Caco-2 (cell line): ENCODE results near the gene IL1RAPL1. TPM values are rescaled to one million over a fixed set of nuclear protein-coding genes. Genes with fewer than 3 reads are reported as not detected.

Experiments
- BruUV-seq: library from RNA; stranded (reverse); fragments of 400-500 nt; replicated peaks from 2 replicates; lab custom pipeline; 2021; lab: Mats Ljungman, UMichigan
- CTCF ChIA-PET: fragments of 300-600 bp; sonication (Branson Sonifier 250); formaldehyde crosslinking; loops from one replicate; lab custom pipeline; 2022; ENCODE audit warnings: antibody characterized with exemption; lab: Charles Lee
- POLR2A ChIA-PET: fragments of 300-600 bp; sonication (Branson Sonifier 250); formaldehyde crosslinking; loops from one replicate; lab custom pipeline; 2022; ENCODE audit warnings: antibody characterized with exemption; lab: Charles Lee
- DNase-seq, 2 experiments: peaks; one replicate each; pipeline versions ENCODE4 v3.0.0 to v3.0.0-alpha.2; 2020 to 2022
- H3K27me3 ChIP-seq: replicated peaks from 2 replicates; pipeline ENCODE4 v1.6.0; 2011; ENCODE audit warnings: low read length; ENCODE audit not compliant: control insufficient read depth, insufficient read depth
- H3K36me3 ChIP-seq: 2 replicates; pipeline ENCODE4 v1.5.1; 2011; ENCODE audit warnings: low read length; ENCODE audit not compliant: control insufficient read depth, insufficient read depth
- H3K4me1 ChIP-seq: fragments of 250-450 bp; sonication (Bioruptor Pico); 2 replicates; pipeline ENCODE4 v1.5.1; 2020; ENCODE audit warnings: mild to moderate bottlenecking
- H3K4me3 ChIP-seq: 2 replicates; pipeline ENCODE4 v1.5.1; 2011; ENCODE audit warnings: low read depth, mild to moderate bottlenecking, control low read depth, low read length
- H3K9me3 ChIP-seq: fragments of 250-450 bp; sonication (Bioruptor Pico); 2 replicates; pipeline ENCODE4 v1.5.1; 2020; ENCODE audit warnings: mild to moderate bottlenecking, moderate library complexity
- H3K27ac Mint-ChIP-seq: one replicate; pipeline ENCODE4 v1.8.0; 2022; ENCODE audit warnings: mixed read lengths; ENCODE audit not compliant: unreplicated experiment
- H3K27me3 Mint-ChIP-seq: one replicate; pipeline ENCODE4 v1.8.0; 2022; ENCODE audit warnings: mixed read lengths; ENCODE audit not compliant: insufficient read depth, unreplicated experiment
- H3K36me3 Mint-ChIP-seq: one replicate; pipeline ENCODE4 v1.8.0; 2022; ENCODE audit warnings: mild to moderate bottlenecking, mixed read lengths; ENCODE audit not compliant: insufficient read depth, unreplicated experiment
- H3K4me1 Mint-ChIP-seq: one replicate; pipeline ENCODE4 v1.8.0; 2022; ENCODE audit warnings: low read depth, mixed read lengths; ENCODE audit not compliant: unreplicated experiment
- H3K4me3 Mint-ChIP-seq: one replicate; pipeline ENCODE4 v1.8.0; 2022; ENCODE audit warnings: mild to moderate bottlenecking, moderate library complexity, mixed read lengths; ENCODE audit not compliant: unreplicated experiment
- H3K9me3 Mint-ChIP-seq: one replicate; pipeline ENCODE4 v1.8.0; 2022; ENCODE audit warnings: mixed read lengths; ENCODE audit not compliant: unreplicated experiment
- intact Hi-C: fragments of 100-400 bp; cut with micrococcal nuclease; formaldehyde crosslinking; loops from one replicate; pipeline ENCODE4 v1.10.0; 2022; ENCODE audit not compliant: unreplicated experiment
- total RNA-seq: library from RNA; stranded (reverse); gene quantifications from 2 replicates; pipeline ENCODE4 v1.2.3, GENCODE V29; 2022
- TF ChIP-seq, protein P1 (sequence below), 2 experiments: fragments of 200-600 bp in 1 of 2; IDR thresholded peaks; 1 replicate in 1 of 2; 2 replicates in 1 of 2; pipeline versions ENCODE4 v1.5.1 to v1.8.0; 2011 to 2022; ENCODE audit warnings: antibody characterized with exemption in 1 of 2, control low read depth in 1 of 2, inconsistent platforms in 1 of 2, low read depth in 1 of 2, low read length in 1 of 2, mild to moderate bottlenecking in 1 of 2, moderate library complexity in 1 of 2; ENCODE audit not compliant: insufficient read depth in 1 of 2, severe bottlenecking in 1 of 2, unreplicated experiment in 1 of 2

IL1RAPL1 gene
- total RNA-seq, 1 experiment from 2014 or later, result not detected

- TF ChIP-seq, protein P1, sequence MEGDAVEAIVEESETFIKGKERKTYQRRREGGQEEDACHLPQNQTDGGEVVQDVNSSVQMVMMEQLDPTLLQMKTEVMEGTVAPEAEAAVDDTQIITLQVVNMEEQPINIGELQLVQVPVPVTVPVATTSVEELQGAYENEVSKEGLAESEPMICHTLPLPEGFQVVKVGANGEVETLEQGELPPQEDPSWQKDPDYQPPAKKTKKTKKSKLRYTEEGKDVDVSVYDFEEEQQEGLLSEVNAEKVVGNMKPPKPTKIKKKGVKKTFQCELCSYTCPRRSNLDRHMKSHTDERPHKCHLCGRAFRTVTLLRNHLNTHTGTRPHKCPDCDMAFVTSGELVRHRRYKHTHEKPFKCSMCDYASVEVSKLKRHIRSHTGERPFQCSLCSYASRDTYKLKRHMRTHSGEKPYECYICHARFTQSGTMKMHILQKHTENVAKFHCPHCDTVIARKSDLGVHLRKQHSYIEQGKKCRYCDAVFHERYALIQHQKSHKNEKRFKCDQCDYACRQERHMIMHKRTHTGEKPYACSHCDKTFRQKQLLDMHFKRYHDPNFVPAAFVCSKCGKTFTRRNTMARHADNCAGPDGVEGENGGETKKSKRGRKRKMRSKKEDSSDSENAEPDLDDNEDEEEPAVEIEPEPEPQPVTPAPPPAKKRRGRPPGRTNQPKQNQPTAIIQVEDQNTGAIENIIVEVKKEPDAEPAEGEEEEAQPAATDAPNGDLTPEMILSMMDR (IDR thresholded peaks at IDR 0.05; ENCODE audit: insufficient read depth in 1 of 2, low read depth in 1 of 2, low read length in 1 of 2, severe bottlenecking in 1 of 2, unreplicated experiment in 1 of 2), result no peak
- intact Hi-C loops, result loop anchor here (10.0 kb wide), 1 partner anchor 163 kb away; no protein-coding TSS in a partner anchor
- no peaks in the 10 kb centered on the region for H3K36me3 Mint-ChIP-seq
- ChIA-PET POLR2A (no interaction called here), CTCF (no interaction called here)
- no peaks in the 10 kb centered on the region for H3K9me3 Mint-ChIP-seq
- Histone ChIP-seq H3K36me3 (no peaks in the 10 kb centered on the region), H3K9me3 (no peaks in the 10 kb centered on the region), H3K27me3 (no peaks in the 10 kb centered on the region), H3K4me1 (no peaks in the 10 kb centered on the region), H3K4me3 (no peak overlapping the region)
- no peaks in the 10 kb centered on the region for H3K27me3 Mint-ChIP-seq
- no TSS peak for BruUV-seq
- H3K4me3 Mint-ChIP-seq, result peak overlapping the region; percentile 44
- peaks cover 9% of the 10 kb centered on the region for H3K4me1 Mint-ChIP-seq
- DNase-seq, result no peak
- H3K27ac Mint-ChIP-seq, result no peak overlapping the region
These were observed 890.6 kb downstream of the IL1RAPL1 start for GRCh38 chrX:29477878-29478277.

GRCh38 chrX:29478336-29479069 lies 891.3 kb downstream of the IL1RAPL1 start:
- intact Hi-C loops, result loop anchor here (10.0 kb wide), 1 partner anchor 164 kb away; no protein-coding TSS in a partner anchor

GRCh38 chrX:29487214-29487613 lies 900.0 kb downstream of the IL1RAPL1 start:
- ChIA-PET POLR2A (no interaction called here), CTCF (no interaction called here)
- intact Hi-C loops, result loop anchor here (10.0 kb wide), 1 partner anchor 128 kb away; no protein-coding TSS in a partner anchor
- Mint-ChIP-seq H3K9me3 (no peaks in the 10 kb centered on the region), H3K27ac (no peak overlapping the region), H3K27me3 (no peaks in the 10 kb centered on the region), H3K4me1 (peaks cover 11% of the 10 kb centered on the region), H3K36me3 (no peaks in the 10 kb centered on the region), H3K4me3 (no peak overlapping the region)
- H3K9me3 ChIP-seq, result no peaks in the 10 kb centered on the region
- no peaks in the 10 kb centered on the region for H3K36me3 ChIP-seq
- DNase-seq, result no peak
- H3K27me3 ChIP-seq, result no peaks in the 10 kb centered on the region
- BruUV-seq, result no TSS peak
- no peak overlapping the region for H3K4me3 ChIP-seq
- 0 out of 2 replicates have a peak, but pooled peaks cover 4% of the 10 kb centered on the region for H3K4me1 ChIP-seq
- TF ChIP-seq, protein P1 (IDR thresholded peaks at IDR 0.05; ENCODE audit: insufficient read depth in 1 of 2, low read depth in 1 of 2, low read length in 1 of 2, severe bottlenecking in 1 of 2, unreplicated experiment in 1 of 2), result no peak

More at GRCh38 chrX:29478336-29479069, 891.3 kb downstream of the IL1RAPL1 start:
- H3K36me3 ChIP-seq, result no peaks in the 10 kb centered on the region
- H3K27me3 ChIP-seq, result no peaks in the 10 kb centered on the region
- Mint-ChIP-seq H3K4me3 (peak overlapping the region; percentile 44), H3K9me3 (no peaks in the 10 kb centered on the region), H3K27me3 (no peaks in the 10 kb centered on the region), H3K27ac (no peak overlapping the region), H3K36me3 (no peaks in the 10 kb centered on the region), H3K4me1 (peaks cover 9% of the 10 kb centered on the region)
- ChIA-PET CTCF (interaction anchor here (0.6 kb wide), 2 partner anchors 59 to 369 kb away, joined by 3 read pairs; no protein-coding TSS in a partner anchor), POLR2A (no interaction called here)
- BruUV-seq, result no TSS peak
- DNase-seq, result peak in 1 of 2 experiments; percentile 26
- no peaks in the 10 kb centered on the region for H3K9me3 ChIP-seq
- H3K4me1 ChIP-seq, result no peaks in the 10 kb centered on the region
- H3K4me3 ChIP-seq, result no peak overlapping the region
- TF ChIP-seq, protein P1 (IDR thresholded peaks at IDR 0.05; ENCODE audit: insufficient read depth in 1 of 2, low read depth in 1 of 2, low read length in 1 of 2, severe bottlenecking in 1 of 2, unreplicated experiment in 1 of 2), result peak; percentile 37 to 58
